Measurements from ENCODE around the gene FGL2. TPM values are rescaled to one million over a fixed set of nuclear protein-coding genes. Genes with fewer than 3 reads are reported as not detected.

FGL2 gene
- total RNA-seq, 2 donors from 2014 or later, result 6.4 to 34.0 TPM

GRCh38 chr7:77245015-77245755, 45.6 kb upstream of the FGL2 start:
- Histone ChIP-seq H3K4me1 (no peaks in the 10 kb centered on the region), H3K9ac (ENCODE audit: low read depth in 2 of 2, low read length in 2 of 2) (no peak overlapping the region), H3K27ac (no peak overlapping the region), H3K36me3 (no peaks in the 10 kb centered on the region), H3K4me3 (no peak overlapping the region), H3K27me3 (no peaks in the 10 kb centered on the region), H3K9me3 (no peaks in the 10 kb centered on the region)
- no peak for TF ChIP-seq CTCF (IDR thresholded peaks at IDR 0.05)
- intact Hi-C loops (cut with DNase I), result no loop called here
- DNase-seq, result no peak

- no peak for TF ChIP-seq CTCF (IDR thresholded peaks at IDR 0.05)
- Histone ChIP-seq H3K27ac (no peak overlapping the region), H3K36me3 (no peaks in the 10 kb centered on the region), H3K27me3 (no peaks in the 10 kb centered on the region), H3K9ac (ENCODE audit: low read depth in 2 of 2, low read length in 2 of 2) (no peak overlapping the region), H3K9me3 (no peaks in the 10 kb centered on the region), H3K4me1 (no peaks in the 10 kb centered on the region), H3K4me3 (no peak overlapping the region)
- intact Hi-C loops (cut with DNase I), result no loop called here
- DNase-seq, result no peak
Measured at GRCh38 chr7:77244222-77244934, 44.8 kb upstream of the FGL2 start.

- Histone ChIP-seq H3K4me3 (no peak overlapping the region), H3K9ac (ENCODE audit: low read depth in 2 of 2, low read length in 2 of 2) (no peak overlapping the region), H3K4me1 (no peaks in the 10 kb centered on the region), H3K27me3 (no peaks in the 10 kb centered on the region), H3K27ac (no peak overlapping the region), H3K9me3 (no peaks in the 10 kb centered on the region), H3K36me3 (no peaks in the 10 kb centered on the region)
- no peak for TF ChIP-seq CTCF (IDR thresholded peaks at IDR 0.05)
- intact Hi-C loops (cut with DNase I), result no loop called here
- no peak for DNase-seq
Measured at GRCh38 chr7:77242554-77242953, 42.9 kb upstream of the FGL2 start.

- no peak overlapping the region for H3K4me3 ChIP-seq
- H3K27ac ChIP-seq, result no peak overlapping the region
- intact Hi-C loops (cut with DNase I), result no loop called here
- no peaks in the 10 kb centered on the region for H3K9me3 ChIP-seq
- H3K4me1 ChIP-seq, result no peaks in the 10 kb centered on the region
- no peak for TF ChIP-seq CTCF (IDR thresholded peaks at IDR 0.05)
- DNase-seq, result no peak
- no peaks in the 10 kb centered on the region for H3K27me3 ChIP-seq
- no peaks in the 10 kb centered on the region for H3K36me3 ChIP-seq
- H3K9ac ChIP-seq (ENCODE audit: low read depth in 2 of 2, low read length in 2 of 2), result no peak overlapping the region
Measured at GRCh38 chr7:77242068-77242467, 42.4 kb upstream of the FGL2 start.

GRCh38 chr7:77239471-77239870, 39.9 kb upstream of the FGL2 start:
- Histone ChIP-seq H3K27ac (no peak overlapping the region), H3K9me3 (no peaks in the 10 kb centered on the region), H3K4me1 (no peaks in the 10 kb centered on the region), H3K4me3 (no peak overlapping the region), H3K9ac (ENCODE audit: low read depth in 2 of 2, low read length in 2 of 2) (no peak overlapping the region), H3K27me3 (no peaks in the 10 kb centered on the region), H3K36me3 (no peaks in the 10 kb centered on the region)
- TF ChIP-seq CTCF (IDR thresholded peaks at IDR 0.05), result no peak
- DNase-seq, result no peak
- intact Hi-C loops (cut with DNase I), result no loop called here
